Tibial artery (tissue), 4 donors: ENCODE measurements around the gene ASIC2.
A peak's percentile ranks its signal among the peaks of the same experiment; 100 is the strongest.

ENCODE experiments used
- DNase-seq, 2 donors: peaks; one replicate each; pipeline ENCODE4 v3.0.0-alpha.2; 2019
- H3K27ac ChIP-seq, 2 donors: fragments of 200-600 bp; sonication (generic) in 1 of 2; 1 replicate in 1 of 2; 2 replicates in 1 of 2; pipeline ENCODE4 v1.5.1; 2018 to 2019; ENCODE audit warnings: mild to moderate bottlenecking in 1 of 2
- H3K27me3 ChIP-seq, 2 donors: fragments of 200-600 bp; sonication (generic) in 1 of 2; one replicate each; pipeline versions ENCODE4 v1.5.1 to v1.6.0; 2016 to 2019
- H3K36me3 ChIP-seq, 3 donors: fragments of 200-600 bp; sonication (generic) in 2 of 3; one replicate each; pipeline ENCODE4 v1.5.1; 2016 to 2019; ENCODE audit warnings: mild to moderate bottlenecking in 2 of 3
- H3K4me1 ChIP-seq, 4 donors: fragments of 200-600 bp; sonication (generic) in 2 of 4; 1 replicate in 3 of 4; 2 replicates in 1 of 4; pipeline ENCODE4 v1.5.1; 2016 to 2019
- H3K4me3 ChIP-seq, 2 donors: fragments of 200-600 bp; sonication (generic) in 1 of 2; 1 replicate in 1 of 2; 2 replicates in 1 of 2; pipeline ENCODE4 v1.5.1; 2018 to 2019; ENCODE audit warnings: mild to moderate bottlenecking in 2 of 2
- H3K9me3 ChIP-seq, 3 donors: fragments of 200-600 bp; sonication (generic) in 1 of 3; one replicate each; pipeline ENCODE4 v1.5.1; 2016 to 2019
- CTCF ChIP-seq, 2 experiments: fragments of 200-600 bp in 1 of 2; fragments of 450-650 bp in 1 of 2; IDR thresholded peaks; one replicate each; pipeline ENCODE4 v1.5.1; 2017 to 2019; ENCODE audit warnings: antibody characterized with exemption in 2 of 2, mild to moderate bottlenecking in 1 of 2, moderate library complexity in 1 of 2
- intact Hi-C: fragments of 100-400 bp; cut with DNase I; formaldehyde crosslinking; loops from one replicate; pipeline ENCODE4 v1.15.0; 2023; ENCODE audit warnings: low total_unique reads

The ASIC2 gene

GRCh38 chr17:33199571-33200510 is 93.3 kb downstream of the ASIC2 start:
- intact Hi-C loops: no loop called here
- peak in 1 of 2 donors; percentile 17 for DNase-seq
- Histone ChIP-seq H3K4me3 (no peak overlapping the region), H3K27ac (no peak overlapping the region), H3K9me3 (no peaks in the 10 kb centered on the region), H3K36me3 (no peaks in the 10 kb centered on the region), H3K4me1 (no peaks in the 10 kb centered on the region), H3K27me3 (peaks cover 0 to 3% of the 10 kb centered on the region in 2 donors)
- no peak for TF ChIP-seq CTCF (IDR thresholded peaks at IDR 0.05)

GRCh38 chr17:33198954-33199353 is 94.1 kb downstream of the ASIC2 start:
- no peaks in the 10 kb centered on the region for H3K9me3 ChIP-seq
- H3K27ac ChIP-seq: no peak overlapping the region
- no peak for TF ChIP-seq CTCF (IDR thresholded peaks at IDR 0.05)
- H3K4me1 ChIP-seq: no peaks in the 10 kb centered on the region
- intact Hi-C loops: no loop called here
- DNase-seq: no peak
- no peaks in the 10 kb centered on the region for H3K36me3 ChIP-seq
- H3K4me3 ChIP-seq: no peak overlapping the region
- peaks cover 0 to 3% of the 10 kb centered on the region in 2 donors for H3K27me3 ChIP-seq

GRCh38 chr17:33197342-33197741 is 95.8 kb downstream of the ASIC2 start:
- no peak overlapping the region for H3K4me3 ChIP-seq
- no peaks in the 10 kb centered on the region for H3K9me3 ChIP-seq
- intact Hi-C loops: no loop called here
- H3K4me1 ChIP-seq: no peaks in the 10 kb centered on the region
- peaks cover 0 to 3% of the 10 kb centered on the region in 2 donors for H3K27me3 ChIP-seq
- no peak for TF ChIP-seq CTCF (IDR thresholded peaks at IDR 0.05)
- DNase-seq: no peak
- H3K27ac ChIP-seq: no peak overlapping the region
- no peaks in the 10 kb centered on the region for H3K36me3 ChIP-seq

- DNase-seq: no peak
- intact Hi-C loops: no loop called here
Measured at GRCh38 chr17:33196883-33197282, 96.2 kb downstream of the ASIC2 start.

More at GRCh38 chr17:33196883-33197282, 96.2 kb downstream of the ASIC2 start:
- Histone ChIP-seq H3K9me3 (no peaks in the 10 kb centered on the region), H3K4me1 (no peaks in the 10 kb centered on the region), H3K27me3 (peaks cover 0 to 3% of the 10 kb centered on the region in 2 donors), H3K27ac (no peak overlapping the region), H3K4me3 (no peak overlapping the region), H3K36me3 (no peaks in the 10 kb centered on the region)
- TF ChIP-seq CTCF (IDR thresholded peaks at IDR 0.05): no peak
